Measurements from ENCODE around the gene KBTBD8.
A peak's percentile ranks its signal among the peaks of the same experiment; 100 is the strongest.

The KBTBD8 gene, protein sequence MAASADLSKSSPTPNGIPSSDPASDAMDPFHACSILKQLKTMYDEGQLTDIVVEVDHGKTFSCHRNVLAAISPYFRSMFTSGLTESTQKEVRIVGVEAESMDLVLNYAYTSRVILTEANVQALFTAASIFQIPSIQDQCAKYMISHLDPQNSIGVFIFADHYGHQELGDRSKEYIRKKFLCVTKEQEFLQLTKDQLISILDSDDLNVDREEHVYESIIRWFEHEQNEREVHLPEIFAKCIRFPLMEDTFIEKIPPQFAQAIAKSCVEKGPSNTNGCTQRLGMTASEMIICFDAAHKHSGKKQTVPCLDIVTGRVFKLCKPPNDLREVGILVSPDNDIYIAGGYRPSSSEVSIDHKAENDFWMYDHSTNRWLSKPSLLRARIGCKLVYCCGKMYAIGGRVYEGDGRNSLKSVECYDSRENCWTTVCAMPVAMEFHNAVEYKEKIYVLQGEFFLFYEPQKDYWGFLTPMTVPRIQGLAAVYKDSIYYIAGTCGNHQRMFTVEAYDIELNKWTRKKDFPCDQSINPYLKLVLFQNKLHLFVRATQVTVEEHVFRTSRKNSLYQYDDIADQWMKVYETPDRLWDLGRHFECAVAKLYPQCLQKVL

DNA sequence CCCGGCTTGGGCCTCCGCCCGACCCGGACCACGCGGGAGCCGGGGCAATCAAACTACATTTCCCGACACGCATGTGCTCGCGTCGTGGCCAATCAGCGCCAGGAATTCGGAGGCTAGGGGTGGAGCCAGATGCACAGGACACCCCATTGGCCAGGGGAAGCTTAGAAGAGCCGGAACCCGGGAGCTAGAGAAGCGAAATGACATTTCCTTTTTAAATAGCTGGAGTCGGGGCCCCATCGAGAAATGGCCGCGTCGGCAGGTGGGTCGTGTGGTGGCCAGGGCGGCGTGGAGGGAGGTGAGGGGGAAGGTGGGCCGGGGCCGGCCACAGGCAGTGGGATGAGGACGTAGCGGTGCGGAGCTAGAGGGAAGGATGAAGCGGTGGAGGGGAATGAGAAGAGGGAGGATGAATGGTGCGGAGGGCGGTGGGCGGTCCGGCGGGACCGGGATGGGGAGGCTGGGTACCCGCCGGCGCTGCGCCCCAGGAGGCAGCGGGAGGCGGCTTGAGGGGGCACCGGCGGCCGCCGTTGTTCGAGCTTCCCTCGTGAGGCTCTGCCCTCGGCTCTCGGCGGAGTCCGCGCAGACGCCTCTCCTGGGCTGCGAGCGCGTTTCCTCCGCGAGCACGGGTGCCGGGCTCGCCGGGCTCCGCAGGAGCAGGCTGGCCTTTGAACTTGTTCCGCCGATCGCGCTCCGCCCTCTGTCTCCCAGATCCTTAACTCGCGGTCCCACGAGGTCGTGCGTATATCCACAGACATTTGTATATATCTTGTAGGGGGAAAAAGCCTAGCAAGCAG, at the start of gene KBTBD8:
KBTBD8 (plus strand) TSS at position 195 of the 791 bp plus-strand sequence; CDS start at position 244, 49 bp downstream.
- peak; percentile 95 to 97 for DNase-seq (ENCODE audit: low read depth in 2 of 2)

DNA sequence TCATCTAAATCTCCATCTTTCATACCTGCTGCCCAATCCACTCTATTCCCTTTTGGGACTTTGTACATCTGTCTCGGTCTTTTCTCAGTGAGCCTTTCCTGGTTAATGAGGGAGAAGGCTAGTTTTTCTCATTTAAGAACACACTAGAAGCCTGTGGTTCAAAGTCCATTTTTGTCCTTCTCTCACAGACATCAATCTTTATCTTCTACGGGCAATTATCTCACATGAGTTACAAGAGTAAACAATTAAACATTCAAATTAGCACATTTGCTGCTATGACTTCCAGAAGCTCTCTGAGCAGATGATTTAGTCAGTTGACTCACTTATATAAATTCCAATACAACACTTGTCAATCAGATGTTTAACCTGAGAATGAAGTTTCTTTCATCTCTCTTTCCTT, 49.3 kb upstream of the KBTBD8 start:
- DNase-seq (ENCODE audit: low read depth in 2 of 2) = no peak

DNA sequence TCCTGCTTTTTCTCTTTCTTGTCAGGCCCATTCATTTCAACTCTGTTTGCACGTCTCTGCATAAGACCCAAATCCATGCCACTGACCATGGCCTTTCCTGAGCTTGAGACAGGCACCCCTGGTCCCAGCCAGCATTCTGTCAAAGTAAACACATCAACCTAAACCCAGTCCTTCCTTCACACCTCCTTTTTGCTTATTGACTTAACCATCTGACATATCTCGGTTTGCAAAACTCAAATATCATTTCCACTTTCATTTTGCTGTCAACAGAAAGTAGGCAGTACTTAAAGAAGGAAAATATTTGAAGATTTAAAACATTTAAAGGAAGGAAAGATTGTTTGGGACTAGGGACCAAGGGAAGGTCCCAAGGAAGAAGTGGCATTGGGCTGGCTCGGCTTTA, 48.2 kb upstream of the KBTBD8 start:
- DNase-seq (ENCODE audit: low read depth in 2 of 2) = no peak

DNA sequence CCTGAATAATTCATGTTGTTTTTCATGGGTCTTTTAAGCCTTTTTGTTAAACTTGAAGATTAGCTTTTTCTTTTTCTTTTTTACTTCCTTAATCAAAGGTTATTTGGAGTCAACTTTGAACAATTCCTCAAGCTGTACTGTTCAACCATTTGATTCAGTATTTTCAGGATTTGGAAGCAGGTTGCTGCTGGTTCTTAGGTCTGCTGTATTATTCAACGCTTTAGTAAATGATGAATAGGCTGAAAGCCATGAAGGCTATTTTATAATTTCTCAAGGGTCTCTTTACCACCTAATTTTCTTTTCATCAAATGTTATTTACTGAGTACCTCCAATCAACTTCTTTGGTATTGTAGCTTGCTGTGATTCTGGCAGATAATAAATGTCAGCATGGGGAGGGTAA, 45.8 kb upstream of the KBTBD8 start:
- DNase-seq (ENCODE audit: low read depth in 2 of 2) = no peak

DNA sequence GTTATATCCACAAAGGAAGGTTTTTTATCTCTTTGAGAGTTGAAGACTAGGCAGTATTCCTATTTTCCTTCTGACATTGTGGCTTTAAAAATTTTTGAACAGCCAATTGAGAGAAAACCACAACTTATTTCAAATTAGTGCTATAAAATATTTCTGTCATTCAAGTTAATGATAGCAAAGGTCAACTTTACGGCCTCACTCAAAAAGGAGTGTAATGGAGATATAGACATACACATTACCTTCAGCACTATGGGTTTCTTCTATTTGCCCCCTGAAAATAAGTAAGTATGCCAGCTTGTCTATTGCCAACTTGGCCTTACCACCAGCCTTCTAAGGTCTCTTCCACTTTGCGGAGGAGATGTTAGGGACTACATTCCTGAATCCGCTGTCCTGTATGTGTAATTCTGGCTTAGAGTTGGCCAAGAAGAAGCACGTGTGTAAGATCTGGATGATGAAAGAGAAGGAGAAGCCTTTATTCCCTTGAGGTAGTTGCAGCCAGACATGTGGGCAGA, 44.1 kb upstream of the KBTBD8 start:
- no peak for DNase-seq (ENCODE audit: low read depth in 2 of 2)

DNA sequence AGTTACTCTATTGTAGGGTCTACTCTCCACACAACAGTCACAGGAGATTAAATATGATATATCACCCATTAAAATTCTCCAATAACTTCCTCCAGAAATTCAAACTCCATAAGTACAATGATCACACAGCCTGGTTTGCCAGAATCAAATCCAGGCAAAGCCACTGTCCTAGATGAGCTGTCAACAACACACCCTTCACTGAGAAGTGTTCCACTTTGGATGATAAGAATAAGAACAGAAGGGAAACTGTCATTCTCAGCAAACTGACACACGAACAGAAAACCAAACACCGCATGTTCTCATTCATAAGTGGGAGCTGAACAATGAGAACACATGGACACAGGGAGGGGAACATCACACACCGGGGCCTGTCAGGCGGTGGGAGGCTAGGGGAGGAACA, 41.4 kb upstream of the KBTBD8 start:
- DNase-seq (ENCODE audit: low read depth in 2 of 2) = no peak

DNA sequence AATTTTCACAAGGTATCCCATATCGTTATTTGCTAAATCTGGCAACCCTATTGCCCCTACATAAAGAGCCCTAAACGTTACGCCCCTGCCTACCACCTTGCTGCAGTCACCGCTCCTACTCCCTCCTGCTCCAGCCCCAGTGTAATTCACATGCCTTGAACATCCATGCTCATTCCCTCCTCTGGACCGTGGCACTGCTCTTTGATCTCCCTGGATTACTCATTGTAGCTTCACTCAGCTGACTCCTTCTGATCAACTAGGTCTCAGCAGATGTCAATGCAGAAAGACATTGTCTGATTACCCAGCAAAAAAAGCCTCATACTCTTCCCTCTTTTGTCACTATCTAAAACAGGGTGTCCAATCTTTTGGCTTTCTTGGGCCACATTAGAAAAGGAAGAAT, 40.7 kb upstream of the KBTBD8 start:
- no peak for DNase-seq (ENCODE audit: low read depth in 2 of 2)

DNA sequence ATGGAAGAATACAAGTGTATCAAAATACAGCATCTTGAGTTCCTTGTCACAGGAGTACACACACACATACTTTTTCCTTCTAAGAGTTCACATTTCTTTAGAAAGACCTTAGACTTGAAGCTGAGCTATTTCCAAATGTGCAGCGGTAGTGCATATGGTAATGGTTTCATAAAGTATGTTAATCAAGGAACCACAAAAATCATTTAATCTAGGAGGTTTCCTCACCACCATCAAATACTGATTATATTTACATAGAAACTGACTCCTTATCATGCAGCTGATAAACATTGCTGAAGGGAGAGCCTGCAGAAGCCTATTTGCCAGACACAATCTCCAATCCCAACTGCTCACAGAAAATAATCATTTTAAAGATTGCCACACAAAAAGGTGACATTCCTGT, 40.0 kb upstream of the KBTBD8 start:
- no peak for DNase-seq (ENCODE audit: low read depth in 2 of 2)

DNA sequence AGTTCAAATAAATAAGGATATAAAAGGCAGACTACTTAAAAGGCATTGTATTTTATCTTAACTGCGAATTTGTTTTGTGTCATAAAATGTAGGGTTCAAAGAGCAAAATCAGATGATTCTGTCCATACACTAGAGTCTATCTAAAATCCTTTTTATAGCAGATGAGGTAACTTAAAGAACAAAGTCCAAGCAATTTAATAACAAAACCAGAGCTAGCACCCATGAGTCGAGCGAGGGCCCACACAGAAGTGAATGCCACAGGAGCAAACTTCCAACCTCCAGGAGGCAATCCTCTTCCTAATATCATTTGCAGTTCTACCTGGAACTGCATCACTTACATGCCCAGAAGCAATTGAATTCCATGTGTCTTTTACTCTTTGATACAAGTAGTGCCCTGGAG, 35.4 kb upstream of the KBTBD8 start:
- DNase-seq (ENCODE audit: low read depth in 2 of 2) = no peak

DNA sequence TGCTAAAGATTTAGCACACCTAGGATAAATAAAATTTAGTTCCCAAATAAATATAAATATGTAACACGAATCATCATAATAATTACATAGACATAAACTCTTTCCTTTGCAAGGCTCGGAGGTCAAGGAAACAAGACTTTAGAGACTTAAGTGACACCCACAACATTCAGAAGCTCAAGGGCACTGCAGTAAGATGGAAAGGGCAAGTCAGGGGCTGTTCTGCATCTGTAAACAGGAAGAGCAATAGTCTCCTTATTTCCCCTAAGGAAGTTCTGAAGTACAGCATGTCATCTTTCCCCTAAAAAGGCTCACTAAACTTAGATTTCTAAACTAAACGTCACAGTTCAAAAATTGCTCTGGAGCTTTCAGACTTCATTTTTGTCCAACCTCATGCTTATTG, 26.9 kb upstream of the KBTBD8 start:
- no peak for DNase-seq (ENCODE audit: low read depth in 2 of 2)

DNA sequence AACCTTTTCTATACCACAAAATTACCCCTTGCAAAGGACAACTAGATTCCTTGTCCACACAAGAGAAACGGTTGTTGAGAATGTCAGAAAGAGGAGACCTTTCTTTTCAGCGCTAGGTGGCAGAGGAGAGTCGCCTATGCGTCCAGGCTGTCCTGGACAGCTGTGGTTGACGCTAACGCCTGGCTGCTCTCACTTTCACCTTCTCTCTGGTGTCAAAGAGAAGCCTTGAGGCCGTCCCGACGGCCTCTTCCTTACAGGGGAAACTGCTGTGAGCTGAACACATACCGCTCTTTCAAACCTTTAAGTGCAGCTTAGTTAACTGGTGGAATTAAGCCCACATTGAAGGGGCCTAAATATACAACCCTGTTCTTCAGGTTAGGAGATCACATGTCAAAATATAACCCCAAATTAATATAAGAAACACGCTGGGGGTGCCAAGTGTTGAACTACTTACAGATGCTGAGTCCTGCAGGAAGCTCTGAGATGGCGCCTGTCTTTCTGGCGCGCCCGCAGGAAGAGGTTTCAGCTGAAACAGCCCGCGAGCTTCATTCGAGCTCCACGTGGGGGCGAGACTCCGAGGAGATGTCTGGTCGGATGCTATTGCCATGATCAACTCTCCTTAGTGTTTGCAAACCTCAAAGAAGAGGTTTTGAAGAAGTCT, 26.1 kb upstream of the KBTBD8 start:
- DNase-seq (ENCODE audit: low read depth in 2 of 2) = peak; percentile 39 to 49

DNA sequence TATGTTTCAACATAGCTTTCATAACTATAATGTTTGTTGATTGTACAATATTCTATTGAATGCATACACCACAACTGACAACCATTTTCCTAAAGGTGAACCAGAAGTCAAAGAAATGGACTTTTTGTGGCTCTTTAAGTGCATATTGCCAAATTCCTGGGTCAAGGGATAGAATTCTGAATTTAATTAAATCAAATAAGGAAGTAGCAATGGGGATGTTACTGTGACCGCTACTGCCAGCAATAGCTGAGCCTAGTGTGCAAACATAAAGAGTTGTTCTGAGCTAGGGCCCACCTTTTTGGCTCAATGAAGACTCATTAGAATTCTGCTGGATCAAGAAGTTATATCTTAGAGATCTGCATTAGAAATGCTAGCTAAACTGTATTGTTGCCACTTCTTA, 17.3 kb upstream of the KBTBD8 start:
- no peak for DNase-seq (ENCODE audit: low read depth in 2 of 2)

DNA sequence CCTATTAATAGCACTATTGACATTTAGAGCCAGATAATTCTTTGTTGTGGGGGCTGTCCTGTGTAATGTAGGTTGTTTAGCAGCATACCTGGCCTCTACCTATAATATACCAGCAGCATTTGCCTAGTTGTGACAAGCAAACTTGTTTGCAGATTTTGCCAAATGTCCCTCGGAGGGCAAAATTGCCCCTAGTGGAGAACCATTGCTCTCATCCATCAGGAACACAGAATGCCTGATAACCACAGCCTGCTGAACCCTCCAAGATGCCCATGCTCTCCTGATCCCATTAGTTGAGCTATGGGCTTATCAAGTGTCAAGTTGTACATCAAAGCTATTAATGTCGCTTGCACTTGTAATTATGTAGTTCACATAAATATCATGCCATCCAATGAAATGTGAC, 15.0 kb upstream of the KBTBD8 start:
- DNase-seq (ENCODE audit: low read depth in 2 of 2) = no peak

DNA sequence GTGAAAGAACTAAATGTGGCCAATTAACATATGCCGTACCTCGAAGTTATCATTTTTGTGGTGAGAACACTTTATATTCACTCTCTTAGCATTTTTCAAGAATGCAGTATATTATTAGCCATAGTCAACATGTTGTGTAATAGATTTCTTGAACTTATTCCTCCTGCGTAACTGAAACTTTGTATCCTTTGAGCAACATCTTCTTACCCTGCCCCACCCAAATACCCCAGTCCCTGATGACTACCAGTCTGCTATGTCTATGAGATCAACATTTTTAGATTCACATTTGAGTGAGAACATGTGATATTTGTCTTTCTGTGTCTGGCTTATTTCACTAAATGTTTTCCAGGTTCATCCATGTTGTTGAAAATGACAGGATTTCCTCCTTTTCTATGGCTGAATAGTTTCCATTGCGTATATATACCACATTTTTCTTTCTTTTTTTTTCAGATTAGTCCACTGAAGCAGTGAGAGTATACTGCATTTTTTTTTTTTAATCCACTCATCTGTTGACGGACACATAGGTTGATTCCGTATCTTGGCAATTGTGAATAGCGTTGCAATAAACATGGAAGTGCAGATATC, 12.7 kb upstream of the KBTBD8 start:
- DNase-seq (ENCODE audit: low read depth in 2 of 2) = no peak

DNA sequence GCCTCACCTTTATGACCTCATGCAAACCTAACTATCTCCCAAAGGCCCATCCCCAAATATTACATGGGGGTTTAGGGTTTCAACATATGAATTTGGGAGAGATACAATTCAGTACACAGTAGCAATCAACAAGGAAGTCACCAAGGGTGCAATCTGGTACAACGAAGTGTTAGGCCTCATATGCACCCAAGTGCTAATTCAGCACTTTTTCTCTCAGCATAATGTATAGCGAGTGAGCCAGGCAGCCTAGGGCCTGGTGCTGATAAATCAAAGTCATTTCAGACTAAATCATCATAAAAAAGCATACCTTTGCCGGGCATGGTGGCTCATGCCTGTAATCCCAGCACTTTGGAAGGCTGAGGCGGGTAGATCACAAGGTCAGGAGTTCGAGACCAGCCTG, 11.7 kb upstream of the KBTBD8 start:
- DNase-seq (ENCODE audit: low read depth in 2 of 2) = no peak

DNA sequence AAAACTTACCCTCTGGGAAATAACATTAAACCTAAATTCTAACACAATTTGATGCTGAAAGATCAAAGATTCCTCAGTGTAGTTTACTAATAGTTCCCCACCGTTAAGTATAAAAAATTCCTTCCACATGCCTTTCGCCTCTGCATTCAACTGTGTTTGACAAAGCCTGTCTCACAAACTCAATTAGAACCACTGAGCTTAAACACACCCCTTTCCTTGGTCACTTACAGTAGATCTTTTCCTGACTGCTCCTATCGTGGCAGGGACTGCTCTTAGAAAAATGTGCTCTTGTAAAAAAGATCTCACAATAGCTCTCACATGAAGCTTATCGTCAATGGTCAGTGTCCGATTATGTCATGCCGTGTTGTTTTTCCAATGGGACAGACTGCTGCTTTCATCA, 8.9 kb upstream of the KBTBD8 start:
- DNase-seq (ENCODE audit: low read depth in 2 of 2) = no peak

DNA sequence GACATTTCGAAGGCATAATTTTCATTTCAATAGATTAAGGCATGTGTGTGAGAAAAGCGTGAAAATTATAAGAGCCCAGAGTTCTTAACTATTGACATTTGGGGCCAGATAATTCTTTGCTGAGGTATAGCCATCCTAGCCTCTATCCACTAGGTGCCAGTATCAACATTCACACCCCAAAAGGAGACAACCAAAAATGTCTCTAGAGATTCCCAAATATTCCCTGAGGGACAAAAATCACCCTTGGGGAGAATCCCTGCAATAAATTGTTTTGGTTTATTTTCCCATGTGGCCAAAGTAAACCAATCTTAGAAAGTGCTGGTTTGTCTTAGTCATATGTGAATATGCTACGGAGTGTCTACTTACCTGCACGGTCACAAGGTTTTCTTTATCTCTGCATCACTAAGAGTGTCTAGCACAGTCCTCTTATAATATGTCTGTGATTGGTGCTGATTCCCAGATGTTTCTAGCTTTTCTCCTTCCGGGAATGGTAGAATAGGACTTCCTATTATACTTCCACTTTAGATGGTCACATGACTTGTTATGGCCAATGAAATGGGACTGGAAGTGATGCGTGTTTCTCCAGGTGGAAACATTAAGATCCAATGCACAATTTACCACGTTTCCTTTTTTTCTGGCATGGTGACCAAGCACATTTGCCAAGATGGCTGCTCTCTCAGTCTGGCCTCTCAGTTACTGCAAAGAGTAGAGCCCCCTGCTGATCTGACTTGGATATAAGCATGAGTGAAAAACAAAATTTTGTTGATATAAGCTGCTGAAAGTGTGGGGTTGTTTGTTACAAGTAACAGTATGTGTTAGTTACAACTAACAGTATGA, 8.0 kb upstream of the KBTBD8 start:
- DNase-seq (ENCODE audit: low read depth in 2 of 2) = no peak

DNA sequence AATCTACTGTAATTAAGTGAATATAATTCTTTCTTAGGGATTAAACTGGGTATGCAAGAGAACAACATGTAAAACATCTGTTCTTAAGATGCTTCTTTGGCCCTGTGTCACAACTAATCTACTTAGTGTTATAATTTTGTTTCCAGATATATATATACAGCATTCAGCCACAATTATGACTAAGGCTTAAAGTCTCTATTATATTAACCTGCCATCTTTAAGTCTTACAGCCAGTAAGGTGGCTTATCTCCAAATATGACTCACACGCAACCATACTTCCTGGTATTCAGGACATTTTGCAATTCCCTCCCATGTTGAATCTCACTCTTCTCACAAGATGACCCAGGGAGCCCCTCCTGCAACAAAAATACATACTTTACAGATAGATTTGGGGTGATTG, 6.6 kb upstream of the KBTBD8 start:
- no peak for DNase-seq (ENCODE audit: low read depth in 2 of 2)

DNA sequence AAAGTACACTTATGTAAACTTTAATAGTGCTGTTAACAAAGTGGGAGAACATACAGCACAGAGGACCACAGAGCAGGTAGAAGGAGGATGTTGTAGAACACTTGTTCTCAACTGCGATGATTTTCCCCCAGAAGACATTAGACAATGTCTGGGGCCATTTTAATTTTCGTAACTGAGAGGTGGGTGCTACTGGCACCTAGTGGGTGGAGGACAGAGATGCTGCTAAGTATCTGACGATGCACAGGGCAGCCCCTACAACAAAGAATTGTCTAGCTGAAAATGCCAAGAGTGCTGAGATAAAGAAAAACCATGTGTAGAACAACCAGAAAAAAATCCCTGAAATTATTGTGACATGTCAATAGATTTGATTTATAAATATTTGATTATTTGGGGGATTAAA, 5.0 kb upstream of the KBTBD8 start:
- DNase-seq (ENCODE audit: low read depth in 2 of 2) = no peak

DNA sequence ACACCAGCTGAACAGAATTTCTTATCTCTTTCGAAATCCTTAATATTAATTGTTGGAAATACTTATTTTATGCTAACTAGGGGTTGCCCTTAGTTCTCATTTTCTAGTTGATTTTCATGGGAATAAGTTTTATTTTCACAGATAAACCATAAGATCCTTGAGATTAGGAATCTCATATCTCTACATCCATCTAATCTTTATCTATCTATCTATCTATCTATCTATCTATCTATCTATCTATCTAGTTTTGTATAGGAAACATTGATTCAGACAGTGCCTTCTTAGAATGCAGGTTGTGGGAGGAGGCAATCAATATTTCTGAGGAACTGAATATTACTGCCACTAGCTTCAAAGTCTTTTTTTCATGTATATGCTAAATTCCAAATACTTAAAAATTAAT, 3.5 kb upstream of the KBTBD8 start:
- DNase-seq (ENCODE audit: low read depth in 2 of 2) = no peak

DNA sequence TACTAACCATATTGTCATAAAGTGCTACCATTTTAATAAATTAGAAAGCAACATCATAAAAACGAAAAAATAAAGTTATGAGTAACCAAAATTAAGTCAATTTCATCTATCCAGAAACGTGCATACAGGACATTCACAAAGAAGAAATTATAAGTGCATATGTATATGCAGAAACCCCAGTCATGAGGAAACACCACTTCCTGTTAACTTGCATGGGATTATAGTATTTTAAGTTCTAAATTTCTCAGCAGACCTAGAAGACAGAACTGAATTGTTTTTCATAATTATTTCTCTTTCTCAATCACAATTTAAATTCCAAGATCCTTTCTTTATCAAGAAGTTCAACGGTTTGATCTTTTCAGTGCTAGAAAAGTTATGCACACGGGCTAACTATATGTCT, 1.4 kb upstream of the KBTBD8 start:
- no peak for DNase-seq (ENCODE audit: low read depth in 2 of 2)
